A172 (cell line): ENCODE data around the gene CCDC126. TPM values are rescaled to one million over a fixed set of nuclear protein-coding genes. Genes with fewer than 3 reads are reported as not detected.

Source experiments
- total RNA-seq: library from RNA; depleted of rRNA; stranded (reverse); fragments of >200 nt; shearing (Covaris generic); gene quantifications from 2 replicates; pipeline ENCODE4 v1.2.3, GENCODE V29; 2014; rRNA removed

CCDC126 gene
- total RNA-seq, 1 experiment from 2014 or later: 14.9 TPM

Other genes starting within 250 kb of the CCDC126 start
- 64.3 and 74.1 TPM in 2 replicates for gene IGF2BP3, start 126.9 kb upstream of the CCDC126 start, total RNA-seq
- gene TRA2A, start 65.4 kb upstream of the CCDC126 start, total RNA-seq: 18.9 and 27.5 TPM in 2 replicates
- gene FAM221A, start 82.8 kb downstream of the CCDC126 start, total RNA-seq: 14.2 and 16.6 TPM in 2 replicates
- gene STK31, start 112.8 kb downstream of the CCDC126 start, total RNA-seq: 0.07 and 0.45 TPM in 2 replicates